ENCODE data around the gene SDK1.

The SDK1 gene

DNA sequence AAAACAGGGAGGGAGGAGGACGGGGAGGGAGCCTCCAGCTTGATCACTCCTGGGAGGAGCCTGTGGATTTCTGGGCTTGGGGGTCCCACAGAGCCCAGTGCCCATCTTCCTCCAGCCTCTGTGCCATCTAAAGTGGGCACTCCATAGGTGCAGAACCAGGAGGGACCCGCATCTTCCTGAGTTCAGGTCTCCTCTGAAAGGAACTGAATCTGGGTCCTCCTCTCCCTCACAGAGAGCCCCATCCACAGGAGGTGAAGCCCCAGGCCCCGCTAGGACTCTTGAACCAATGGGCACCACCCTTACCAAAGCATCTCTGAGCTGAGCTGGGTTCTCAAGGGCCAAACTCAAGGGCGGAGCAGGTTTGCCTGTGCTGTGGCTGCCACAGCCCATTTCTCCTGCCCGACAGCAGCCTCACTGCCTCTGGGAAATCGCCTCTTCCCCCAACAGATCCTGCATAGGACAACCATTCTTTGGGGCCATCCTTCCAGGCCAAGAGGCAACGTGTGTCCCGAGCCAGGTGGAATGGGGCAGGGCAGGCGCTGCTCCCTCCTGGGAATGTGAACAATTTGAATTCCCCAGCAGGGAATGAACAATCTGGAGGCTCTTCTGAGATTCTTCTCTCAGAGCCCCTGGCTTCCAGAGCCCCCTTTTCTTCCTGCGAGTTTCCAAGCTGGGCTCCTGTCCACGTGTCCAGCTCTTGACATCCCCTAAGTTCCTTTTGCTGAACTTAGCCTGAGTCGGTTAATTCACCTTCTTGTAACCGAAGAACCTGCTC lies 970.1 kb downstream of the SDK1 start:
- Mint-ChIP-seq H3K36me3 (ENCODE audit: insufficient read depth) (no peaks in the 10 kb centered on the region), H3K27ac (ENCODE audit: low read depth) (no peak overlapping the region), H3K4me1 (no peaks in the 10 kb centered on the region), H3K9me3 (peaks cover 6% of the 10 kb centered on the region), H3K4me3 (no peak overlapping the region), H3K27me3 (no peaks in the 10 kb centered on the region)
- ATAC-seq (replicated peaks; ENCODE audit: extremely low read depth, poor library complexity, severe bottlenecking) (no peak), DNase-seq (ENCODE audit: low spot score in 2 of 2) (no peak)

- no peak overlapping the region for H3K27ac Mint-ChIP-seq (ENCODE audit: low read depth)
- no peaks in the 10 kb centered on the region for H3K4me1 Mint-ChIP-seq
- no peaks in the 10 kb centered on the region for H3K27me3 Mint-ChIP-seq
- no peak for DNase-seq (ENCODE audit: low spot score in 2 of 2)
- no peaks in the 10 kb centered on the region for H3K36me3 Mint-ChIP-seq (ENCODE audit: insufficient read depth)
- no peak overlapping the region for H3K4me3 Mint-ChIP-seq
- peaks cover 6% of the 10 kb centered on the region for H3K9me3 Mint-ChIP-seq
- ATAC-seq (replicated peaks; ENCODE audit: extremely low read depth, poor library complexity, severe bottlenecking), result no peak
Observed at GRCh38 chr7:4271716-4272015, 970.6 kb downstream of the SDK1 start.

DNA sequence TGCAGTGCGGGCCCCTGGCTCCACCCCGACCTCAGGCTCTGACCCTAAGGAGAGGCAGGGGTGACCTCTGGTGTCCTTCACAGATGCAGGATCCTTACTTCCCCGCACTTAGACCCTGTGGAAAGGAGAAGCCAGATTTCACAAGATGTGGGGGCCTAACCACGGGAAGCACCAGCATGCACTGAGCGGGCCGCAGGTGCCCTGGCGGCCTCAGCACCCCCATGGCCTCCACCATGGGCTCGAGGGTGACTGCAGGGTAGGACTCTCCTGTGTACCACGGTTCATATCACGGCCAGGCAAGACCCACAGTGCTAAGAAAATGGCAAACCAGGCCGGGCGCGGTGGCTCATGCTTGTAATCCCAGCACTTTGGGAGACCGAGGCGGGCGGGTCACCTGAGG lies 971.1 kb downstream of the SDK1 start:
- no peak overlapping the region for H3K27ac Mint-ChIP-seq (ENCODE audit: low read depth)
- no peak overlapping the region for H3K4me3 Mint-ChIP-seq
- no peaks in the 10 kb centered on the region for H3K36me3 Mint-ChIP-seq (ENCODE audit: insufficient read depth)
- H3K4me1 Mint-ChIP-seq, result no peaks in the 10 kb centered on the region
- ATAC-seq (replicated peaks; ENCODE audit: extremely low read depth, poor library complexity, severe bottlenecking) (no peak), DNase-seq (ENCODE audit: low spot score in 2 of 2) (no peak)
- no peaks in the 10 kb centered on the region for H3K27me3 Mint-ChIP-seq
- peaks cover 6% of the 10 kb centered on the region for H3K9me3 Mint-ChIP-seq

- H3K27ac Mint-ChIP-seq (ENCODE audit: low read depth), result no peak overlapping the region
- ATAC-seq (replicated peaks; ENCODE audit: extremely low read depth, poor library complexity, severe bottlenecking) (no peak), DNase-seq (ENCODE audit: low spot score in 2 of 2) (no peak)
- H3K4me1 Mint-ChIP-seq, result no peaks in the 10 kb centered on the region
- H3K36me3 Mint-ChIP-seq (ENCODE audit: insufficient read depth), result no peaks in the 10 kb centered on the region
- peaks cover 6% of the 10 kb centered on the region for H3K9me3 Mint-ChIP-seq
- H3K27me3 Mint-ChIP-seq, result no peaks in the 10 kb centered on the region
- H3K4me3 Mint-ChIP-seq, result no peak overlapping the region
Observed at GRCh38 chr7:4273566-4274230, 972.6 kb downstream of the SDK1 start.

DNA sequence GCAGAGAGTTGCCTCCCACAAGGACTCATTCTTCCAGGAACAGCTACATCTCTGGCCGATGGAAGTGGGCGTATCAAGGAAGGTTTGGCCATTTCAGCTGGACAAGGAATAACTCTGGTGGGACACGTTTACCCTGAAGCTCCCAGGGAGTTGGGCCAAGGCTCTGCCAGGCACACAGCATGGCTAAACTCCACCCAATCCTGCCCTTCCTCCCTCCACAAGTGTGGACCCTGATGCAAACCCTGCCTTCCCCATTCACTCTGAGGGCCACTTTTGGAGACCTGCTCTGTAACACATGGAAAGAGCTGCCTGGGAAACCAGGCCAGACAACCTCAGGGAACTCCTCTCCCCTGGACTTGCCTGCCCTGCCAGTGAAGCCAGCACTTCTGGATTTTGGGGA lies 973.2 kb downstream of the SDK1 start:
- Mint-ChIP-seq H3K36me3 (ENCODE audit: insufficient read depth) (no peaks in the 10 kb centered on the region), H3K9me3 (peaks cover 6% of the 10 kb centered on the region), H3K27ac (ENCODE audit: low read depth) (no peak overlapping the region), H3K4me3 (no peak overlapping the region), H3K27me3 (no peaks in the 10 kb centered on the region), H3K4me1 (no peaks in the 10 kb centered on the region)
- no peak for DNase-seq (ENCODE audit: low spot score in 2 of 2)
- no peak for ATAC-seq (replicated peaks; ENCODE audit: extremely low read depth, poor library complexity, severe bottlenecking)

- H3K9me3 Mint-ChIP-seq, result peaks cover 6% of the 10 kb centered on the region
- no peaks in the 10 kb centered on the region for H3K4me1 Mint-ChIP-seq
- DNase-seq (ENCODE audit: low spot score in 2 of 2), result no peak
- H3K27ac Mint-ChIP-seq (ENCODE audit: low read depth), result no peak overlapping the region
- no peak for ATAC-seq (replicated peaks; ENCODE audit: extremely low read depth, poor library complexity, severe bottlenecking)
- H3K27me3 Mint-ChIP-seq, result peaks cover 17% of the 10 kb centered on the region
- no peak overlapping the region for H3K4me3 Mint-ChIP-seq
- H3K36me3 Mint-ChIP-seq (ENCODE audit: insufficient read depth), result no peaks in the 10 kb centered on the region
Observed at GRCh38 chr7:4277936-4278335, 976.9 kb downstream of the SDK1 start.

GRCh38 chr7:4279216-4279615 lies 978.2 kb downstream of the SDK1 start:
- no peaks in the 10 kb centered on the region for H3K4me1 Mint-ChIP-seq
- no peaks in the 10 kb centered on the region for H3K36me3 Mint-ChIP-seq (ENCODE audit: insufficient read depth)
- peaks cover 6% of the 10 kb centered on the region for H3K9me3 Mint-ChIP-seq
- DNase-seq (ENCODE audit: low spot score in 2 of 2), result no peak
- H3K27ac Mint-ChIP-seq (ENCODE audit: low read depth), result no peak overlapping the region
- ATAC-seq (replicated peaks; ENCODE audit: extremely low read depth, poor library complexity, severe bottlenecking), result no peak
- H3K4me3 Mint-ChIP-seq, result no peak overlapping the region
- peaks cover 17% of the 10 kb centered on the region for H3K27me3 Mint-ChIP-seq

DNA sequence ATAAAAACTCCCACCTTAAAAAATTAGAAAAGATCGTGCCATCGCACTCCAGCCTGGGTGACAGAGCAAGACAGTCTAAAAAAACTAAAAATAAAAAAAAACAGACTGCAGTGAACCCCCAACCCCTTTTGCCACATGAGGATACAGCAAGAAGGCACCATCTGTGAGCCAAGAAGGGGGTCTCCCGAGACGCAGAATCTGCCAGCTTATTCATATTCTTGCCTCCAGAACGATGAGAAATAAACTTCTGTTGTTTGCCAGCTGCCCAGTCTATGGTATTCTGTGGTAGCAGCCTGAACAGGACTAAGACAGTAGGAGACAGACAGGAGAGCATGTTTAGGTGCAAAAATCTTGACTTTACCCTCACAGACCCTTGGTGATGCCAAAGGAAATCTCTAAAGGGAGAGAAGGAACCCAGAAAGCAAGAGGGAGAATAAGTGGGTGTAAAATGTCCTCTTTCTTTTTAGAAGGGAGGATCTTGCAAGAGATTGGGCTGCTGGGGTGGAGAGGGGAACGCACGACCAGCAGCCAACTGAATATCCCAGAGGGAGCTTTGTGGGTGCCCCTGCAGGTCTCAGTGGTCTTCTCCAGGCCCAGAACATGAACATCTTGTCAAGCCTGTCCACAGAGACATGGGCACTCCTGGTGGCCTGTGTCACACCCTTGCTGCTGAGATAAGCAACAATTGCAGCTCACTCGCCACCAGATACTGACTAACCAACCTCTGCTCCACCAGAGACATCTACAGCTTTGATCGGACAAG lies 980.4 kb downstream of the SDK1 start:
- no peaks in the 10 kb centered on the region for H3K4me1 Mint-ChIP-seq
- no peaks in the 10 kb centered on the region for H3K36me3 Mint-ChIP-seq (ENCODE audit: insufficient read depth)
- no peak overlapping the region for H3K4me3 Mint-ChIP-seq
- DNase-seq (ENCODE audit: low spot score in 2 of 2), result no peak
- no peak overlapping the region for H3K27ac Mint-ChIP-seq (ENCODE audit: low read depth)
- H3K9me3 Mint-ChIP-seq, result no peaks in the 10 kb centered on the region
- peaks cover 17% of the 10 kb centered on the region for H3K27me3 Mint-ChIP-seq
- ATAC-seq (replicated peaks; ENCODE audit: extremely low read depth, poor library complexity, severe bottlenecking), result no peak

GRCh38 chr7:4282434-4283223 lies 981.6 kb downstream of the SDK1 start:
- no peaks in the 10 kb centered on the region for H3K9me3 Mint-ChIP-seq
- no peak overlapping the region for H3K4me3 Mint-ChIP-seq
- H3K27ac Mint-ChIP-seq (ENCODE audit: low read depth), result no peak overlapping the region
- ATAC-seq (replicated peaks; ENCODE audit: extremely low read depth, poor library complexity, severe bottlenecking), result no peak
- no peaks in the 10 kb centered on the region for H3K36me3 Mint-ChIP-seq (ENCODE audit: insufficient read depth)
- H3K27me3 Mint-ChIP-seq, result peaks cover 17% of the 10 kb centered on the region
- H3K4me1 Mint-ChIP-seq, result no peaks in the 10 kb centered on the region
- no peak for DNase-seq (ENCODE audit: low spot score in 2 of 2)

DNA sequence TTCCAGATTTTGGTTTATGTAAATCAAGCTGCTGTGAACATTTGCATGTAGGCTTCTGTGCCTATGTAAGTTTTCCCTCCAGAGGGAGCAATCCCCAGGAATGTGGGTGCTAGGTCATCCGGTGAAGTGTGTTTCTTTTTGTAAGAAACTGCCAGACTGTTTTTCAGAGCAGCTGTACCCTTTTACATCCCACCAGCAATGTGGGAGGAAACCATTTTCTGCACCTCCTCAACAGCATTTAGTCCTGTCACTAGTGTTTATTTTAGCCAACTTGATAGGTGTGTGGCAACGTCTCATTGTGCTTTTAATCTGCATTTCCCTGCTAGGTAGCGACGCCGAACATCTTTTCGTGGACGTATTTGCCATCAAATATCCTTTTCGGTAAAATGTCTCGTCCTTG lies 985.3 kb downstream of the SDK1 start:
- no peak overlapping the region for H3K4me3 Mint-ChIP-seq
- H3K36me3 Mint-ChIP-seq (ENCODE audit: insufficient read depth), result no peaks in the 10 kb centered on the region
- H3K9me3 Mint-ChIP-seq, result no peaks in the 10 kb centered on the region
- no peak for ATAC-seq (replicated peaks; ENCODE audit: extremely low read depth, poor library complexity, severe bottlenecking)
- no peak overlapping the region for H3K27ac Mint-ChIP-seq (ENCODE audit: low read depth)
- H3K27me3 Mint-ChIP-seq, result peaks cover 39% of the 10 kb centered on the region
- no peaks in the 10 kb centered on the region for H3K4me1 Mint-ChIP-seq
- no peak for DNase-seq (ENCODE audit: low spot score in 2 of 2)

DNA sequence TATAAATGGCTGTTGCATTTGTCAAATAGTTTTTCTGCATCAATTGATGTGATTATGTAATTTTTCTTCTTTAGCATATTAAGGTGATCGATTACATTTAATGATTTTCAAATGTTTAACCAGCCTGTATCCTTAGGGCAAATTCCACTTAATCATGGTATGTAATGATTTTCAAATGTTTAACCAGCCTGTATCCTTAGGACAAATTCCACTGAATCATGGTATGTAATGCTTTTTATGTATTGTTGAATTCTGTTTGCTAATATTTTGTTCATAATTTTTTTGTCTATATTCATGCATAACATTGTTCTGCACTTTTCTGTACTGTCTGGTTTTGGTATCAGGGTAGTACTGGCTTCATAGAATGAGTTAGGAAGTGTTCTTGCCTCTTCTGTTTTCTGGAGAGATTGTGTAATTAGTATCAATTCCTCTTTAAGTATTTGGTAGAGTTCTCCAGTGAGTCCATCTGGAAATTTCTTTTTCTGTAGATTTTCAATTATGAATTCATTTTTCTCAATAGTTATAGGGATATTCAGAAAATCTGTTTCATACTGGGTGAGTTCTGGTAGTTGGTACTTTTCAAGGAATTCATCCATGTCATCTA lies 987.8 kb downstream of the SDK1 start:
- Mint-ChIP-seq H3K27ac (ENCODE audit: low read depth) (no peak overlapping the region), H3K4me1 (no peaks in the 10 kb centered on the region), H3K9me3 (peaks cover 4% of the 10 kb centered on the region), H3K27me3 (peaks cover 35% of the 10 kb centered on the region), H3K4me3 (no peak overlapping the region), H3K36me3 (ENCODE audit: insufficient read depth) (no peaks in the 10 kb centered on the region)
- ATAC-seq (replicated peaks; ENCODE audit: extremely low read depth, poor library complexity, severe bottlenecking), result no peak
- no peak for DNase-seq (ENCODE audit: low spot score in 2 of 2)

DNA sequence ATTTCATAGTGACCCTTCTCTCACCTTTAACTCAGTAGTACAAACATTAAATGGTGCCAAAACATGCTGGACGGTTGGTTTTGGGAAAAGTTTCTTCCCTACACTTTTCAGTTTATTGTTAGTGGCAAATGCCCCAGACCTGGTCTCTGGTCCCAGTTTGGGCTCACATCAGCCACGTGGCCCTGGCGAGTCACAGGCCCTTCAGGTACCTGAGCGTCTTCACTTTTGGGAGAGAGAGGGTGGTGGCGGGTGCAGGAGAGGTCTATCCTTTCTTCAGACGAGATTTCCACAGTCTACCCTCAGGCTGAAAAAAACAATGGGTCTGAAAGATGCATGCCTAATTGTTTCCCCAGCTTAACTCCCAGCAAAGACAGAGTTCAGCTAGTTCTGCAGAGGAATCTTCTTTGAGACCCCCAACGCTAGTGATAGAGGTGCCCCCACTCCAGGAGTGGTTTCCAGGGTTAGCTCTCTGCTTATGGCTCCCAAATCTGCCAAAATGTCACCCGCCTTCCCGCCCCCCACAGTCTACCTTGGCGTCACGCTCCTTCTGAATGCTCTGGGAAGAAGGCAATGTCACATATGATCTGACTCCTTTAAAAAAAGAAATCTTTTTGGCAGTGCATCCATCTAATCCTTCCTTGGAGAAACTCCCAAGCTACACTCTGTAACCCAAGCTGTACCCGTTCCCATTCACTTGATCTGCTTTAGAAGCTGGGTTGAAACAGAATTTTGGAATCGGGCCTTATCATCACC lies 996.3 kb downstream of the SDK1 start:
- no peak overlapping the region for H3K4me3 Mint-ChIP-seq
- ATAC-seq (replicated peaks; ENCODE audit: extremely low read depth, poor library complexity, severe bottlenecking) (no peak), DNase-seq (ENCODE audit: low spot score in 2 of 2) (no peak)
- no peaks in the 10 kb centered on the region for H3K4me1 Mint-ChIP-seq
- H3K27me3 Mint-ChIP-seq, result peaks cover under 1% of the 10 kb centered on the region
- H3K27ac Mint-ChIP-seq (ENCODE audit: low read depth), result no peak overlapping the region
- H3K9me3 Mint-ChIP-seq, result peaks cover 20% of the 10 kb centered on the region
- H3K36me3 Mint-ChIP-seq (ENCODE audit: insufficient read depth), result no peaks in the 10 kb centered on the region

Measured in central memory CD8-positive, alpha-beta T cell (primary cell).